Ascending aorta (tissue), 2 donors: ENCODE results near the gene NXPH4. TPM values are rescaled to one million over a fixed set of nuclear protein-coding genes. Genes with fewer than 3 reads are reported as not detected.

Experiments used
- DNase-seq, 2 donors: peaks; one replicate each; pipeline ENCODE4 v3.0.0-alpha.2; 2019; ENCODE audit warnings: low spot score in 2 of 2
- H3K27ac ChIP-seq, 2 donors: fragments of 200-600 bp; sonication (generic); one replicate each; pipeline ENCODE4 v1.5.1; 2016 to 2017; ENCODE audit warnings: mild to moderate bottlenecking in 1 of 2
- H3K27me3 ChIP-seq: fragments of 200-600 bp; sonication (generic); one replicate; pipeline ENCODE4 v1.5.1; 2017
- H3K36me3 ChIP-seq, 2 donors: fragments of 200-600 bp; sonication (generic); one replicate each; pipeline ENCODE4 v1.5.1; 2016
- H3K4me1 ChIP-seq, 2 donors: fragments of 200-600 bp; sonication (generic); one replicate each; pipeline ENCODE4 v1.5.1; 2016 to 2017; ENCODE audit warnings: mild to moderate bottlenecking in 1 of 2
- H3K4me3 ChIP-seq, 2 donors: fragments of 200-600 bp; sonication (generic); one replicate each; pipeline ENCODE4 v1.5.1; 2016 to 2017; ENCODE audit warnings: mild to moderate bottlenecking in 1 of 2
- H3K9me3 ChIP-seq, 2 donors: fragments of 200-600 bp; sonication (generic); one replicate each; pipeline ENCODE4 v1.5.1; 2016
- CTCF ChIP-seq, 3 experiments: fragments of 200-600 bp in 2 of 3; fragments of 450-650 bp in 1 of 3; sonication (generic) in 2 of 3; IDR thresholded peaks; one replicate each; pipeline ENCODE4 v1.5.1; 2016 to 2019; ENCODE audit warnings: antibody characterized with exemption in 3 of 3, mild to moderate bottlenecking in 1 of 3, moderate library complexity in 1 of 3
- intact Hi-C: fragments of 100-400 bp; cut with DNase I; formaldehyde crosslinking; loops from one replicate; pipeline ENCODE4 v1.15.1; 2023
- total RNA-seq: library from RNA; depleted of rRNA; stranded (reverse); fragments of >200 nt; gene quantifications from one replicate; pipeline ENCODE4 v1.1.0, GENCODE V29; 2016

The NXPH4 gene
- total RNA-seq: not detected

GRCh38 chr12:57216014-57216911 lies at the start of gene NXPH4:
NXPH4 (plus strand) TSS chr12:57216794; CDS start chr12:57216970, 176 bp downstream.
- Histone ChIP-seq H3K36me3 (peaks cover 10 to 14% of the 10 kb centered on the region in 2 donors), H3K27me3 (no peaks in the 10 kb centered on the region), H3K27ac (no peak within 1 kb of the TSS), H3K4me3 (peak within 1 kb of the TSS; percentile 61 to 70), H3K4me1 (peaks cover 13 to 35% of the 10 kb centered on the region in 2 donors), H3K9me3 (no peaks in the 10 kb centered on the region)
- DNase-seq: no peak
- no peak for TF ChIP-seq CTCF (IDR thresholded peaks at IDR 0.05)
- intact Hi-C loops: no loop called here

- no peak for TF ChIP-seq CTCF (IDR thresholded peaks at IDR 0.05)
- DNase-seq: no peak
- Histone ChIP-seq H3K9me3 (no peaks in the 10 kb centered on the region), H3K4me3 (no peak overlapping the region), H3K4me1 (no peaks in the 10 kb centered on the region), H3K27ac (peak overlapping the region in 1 of 2 donors; percentile 33), H3K27me3 (no peaks in the 10 kb centered on the region), H3K36me3 (peaks cover 73 to 96% of the 10 kb centered on the region in 2 donors)
- intact Hi-C loops: no loop called here
Measured at GRCh38 chr12:57166971-57167371, 49.6 kb upstream of the NXPH4 start.

- Histone ChIP-seq H3K4me3 (no peak overlapping the region), H3K36me3 (peaks cover 68 to 94% of the 10 kb centered on the region in 2 donors), H3K9me3 (no peaks in the 10 kb centered on the region), H3K27me3 (no peaks in the 10 kb centered on the region), H3K27ac (no peak overlapping the region), H3K4me1 (no peaks in the 10 kb centered on the region)
- TF ChIP-seq CTCF (IDR thresholded peaks at IDR 0.05): no peak
- intact Hi-C loops: no loop called here
- no peak for DNase-seq
Measured at GRCh38 chr12:57168058-57168457, 48.5 kb upstream of the NXPH4 start.

GRCh38 chr12:57169046-57169795 lies 47.4 kb upstream of the NXPH4 start:
- H3K4me3 ChIP-seq: no peak overlapping the region
- intact Hi-C loops: no loop called here
- no peaks in the 10 kb centered on the region for H3K4me1 ChIP-seq
- H3K9me3 ChIP-seq: no peaks in the 10 kb centered on the region
- H3K36me3 ChIP-seq: peaks cover 71 to 94% of the 10 kb centered on the region in 2 donors
- no peak for TF ChIP-seq CTCF (IDR thresholded peaks at IDR 0.05)
- peak overlapping the region in 1 of 2 donors; percentile 34 for H3K27ac ChIP-seq
- H3K27me3 ChIP-seq: no peaks in the 10 kb centered on the region
- DNase-seq: no peak

- no peak for DNase-seq
- H3K27ac ChIP-seq: peak overlapping the region in 1 of 2 donors; percentile 34
- no peak for TF ChIP-seq CTCF (IDR thresholded peaks at IDR 0.05)
- no peaks in the 10 kb centered on the region for H3K4me1 ChIP-seq
- peaks cover 67 to 94% of the 10 kb centered on the region in 2 donors for H3K36me3 ChIP-seq
- H3K27me3 ChIP-seq: no peaks in the 10 kb centered on the region
- intact Hi-C loops: no loop called here
- H3K4me3 ChIP-seq: no peak overlapping the region
- H3K9me3 ChIP-seq: no peaks in the 10 kb centered on the region
Measured at GRCh38 chr12:57169969-57170368, 46.6 kb upstream of the NXPH4 start.
